Adipocyte (in vitro differentiated cells): ENCODE results near the gene AURKA.
"Not testable (repeated sequence)": the region's sequence is repeated elsewhere in the genome, so short reads cannot be mapped to it uniquely, and the experiment has no call there.

Source experiments
- DNase-seq: peaks from one replicate; pipeline ENCODE4 v3.0.0-alpha.2; 2015; ENCODE audit warnings: low read depth
- H3K27me3 ChIP-seq: replicated peaks from 2 replicates; pipeline ENCODE4 v1.7.0; 2013; ENCODE audit warnings: mild to moderate bottlenecking, low read length, moderate library complexity; ENCODE audit not compliant: control insufficient read depth, insufficient read depth
- H3K36me3 ChIP-seq: 2 replicates; pipeline ENCODE4 v1.7.0; 2013; ENCODE audit warnings: low read length, mild to moderate bottlenecking, moderate library complexity; ENCODE audit not compliant: control insufficient read depth, insufficient read depth, severe bottlenecking
- H3K4me1 ChIP-seq: 2 replicates; pipeline ENCODE4 v1.7.0; 2013; ENCODE audit warnings: mild to moderate bottlenecking, low read length, moderate library complexity; ENCODE audit not compliant: control insufficient read depth, insufficient read depth
- H3K4me3 ChIP-seq: 2 replicates; pipeline ENCODE4 v1.7.0; 2013; ENCODE audit warnings: mild to moderate bottlenecking, low read length, moderate library complexity
- H3K9ac ChIP-seq: 2 replicates; pipeline ENCODE4 v1.7.0; 2013; ENCODE audit warnings: mild to moderate bottlenecking, low read length, moderate library complexity
- H3K9me3 ChIP-seq: 2 replicates; pipeline ENCODE4 v1.7.0; 2013; ENCODE audit warnings: mild to moderate bottlenecking, low read length, moderate library complexity; ENCODE audit not compliant: control insufficient read depth

Gene AURKA

GRCh38 chr20:56420940-56421688, 29.1 kb upstream of the AURKA start:
- Histone ChIP-seq H3K9me3 (no peaks in the 10 kb centered on the region), H3K9ac (no peak overlapping the region), H3K27me3 (no peaks in the 10 kb centered on the region), H3K4me3 (no peak overlapping the region), H3K36me3 (no peaks in the 10 kb centered on the region), H3K4me1 (peaks cover 18% of the 10 kb centered on the region)
- peak; percentile 11 for DNase-seq

GRCh38 chr20:56420028-56420427, 28.0 kb upstream of the AURKA start:
- H3K27me3 ChIP-seq: no peaks in the 10 kb centered on the region
- H3K36me3 ChIP-seq: no peaks in the 10 kb centered on the region
- no peaks in the 10 kb centered on the region for H3K9me3 ChIP-seq
- no peak for DNase-seq
- H3K4me3 ChIP-seq: no peak overlapping the region
- H3K4me1 ChIP-seq: peaks cover 18% of the 10 kb centered on the region
- H3K9ac ChIP-seq: no peak overlapping the region

GRCh38 chr20:56418385-56418861, 26.4 kb upstream of the AURKA start:
- H3K9me3 ChIP-seq: no peaks in the 10 kb centered on the region
- H3K36me3 ChIP-seq: no peaks in the 10 kb centered on the region
- H3K9ac ChIP-seq: no peak overlapping the region
- no peaks in the 10 kb centered on the region for H3K27me3 ChIP-seq
- H3K4me1 ChIP-seq: peaks cover 11% of the 10 kb centered on the region
- H3K4me3 ChIP-seq: no peak overlapping the region
- no peak for DNase-seq

- Histone ChIP-seq H3K27me3 (no peaks in the 10 kb centered on the region), H3K4me3 (no peak overlapping the region), H3K9ac (no peak overlapping the region), H3K36me3 (no peaks in the 10 kb centered on the region), H3K9me3 (no peaks in the 10 kb centered on the region), H3K4me1 (peaks cover 9% of the 10 kb centered on the region)
- DNase-seq: no peak
Measured at GRCh38 chr20:56417911-56418310, 25.9 kb upstream of the AURKA start.

- Histone ChIP-seq H3K27me3 (no peaks in the 10 kb centered on the region), H3K36me3 (no peaks in the 10 kb centered on the region), H3K4me1 (peaks cover 9% of the 10 kb centered on the region), H3K9me3 (no peaks in the 10 kb centered on the region), H3K9ac (no peak overlapping the region), H3K4me3 (no peak overlapping the region)
- no peak for DNase-seq
Measured at GRCh38 chr20:56417402-56417801, 25.4 kb upstream of the AURKA start.

GRCh38 chr20:56414842-56415765, 23.1 kb upstream of the AURKA start:
- Histone ChIP-seq H3K9me3 (no peaks in the 10 kb centered on the region), H3K4me1 (peaks cover 16% of the 10 kb centered on the region), H3K36me3 (no peaks in the 10 kb centered on the region), H3K27me3 (no peaks in the 10 kb centered on the region), H3K9ac (no peak overlapping the region), H3K4me3 (no peak overlapping the region)
- peak; percentile 75 for DNase-seq

GRCh38 chr20:56412949-56413348, 20.9 kb upstream of the AURKA start:
- Histone ChIP-seq H3K4me3 (no peak overlapping the region), H3K9ac (no peak overlapping the region), H3K4me1 (peaks cover 20% of the 10 kb centered on the region), H3K9me3 (no peaks in the 10 kb centered on the region), H3K27me3 (no peaks in the 10 kb centered on the region), H3K36me3 (no peaks in the 10 kb centered on the region)
- DNase-seq: no peak

- Histone ChIP-seq H3K4me1 (peaks cover 20% of the 10 kb centered on the region), H3K27me3 (no peaks in the 10 kb centered on the region), H3K36me3 (peaks cover 4% of the 10 kb centered on the region), H3K4me3 (peak overlapping the region; percentile 67), H3K9me3 (no peaks in the 10 kb centered on the region), H3K9ac (peak overlapping the region; percentile 56)
- DNase-seq: no peak
Measured at GRCh38 chr20:56412473-56412790, 20.4 kb upstream of the AURKA start.

- H3K9ac ChIP-seq: peak within 1 kb of the TSS; percentile 56
- H3K4me1 ChIP-seq: peaks cover 20% of the 10 kb centered on the region
- DNase-seq: peak; percentile 54
- peaks cover 9% of the 10 kb centered on the region for H3K36me3 ChIP-seq
- H3K9me3 ChIP-seq: no peaks in the 10 kb centered on the region
- H3K4me3 ChIP-seq: peak within 1 kb of the TSS; percentile 67
- no peaks in the 10 kb centered on the region for H3K27me3 ChIP-seq
Measured at GRCh38 chr20:56411759-56412472, 19.9 kb upstream of the AURKA start, which contains the start of gene CASS4. Gene CASS4 (plus strand): TSS chr20:56412260. CDS start chr20:56412459, 199 bp downstream.

- peaks cover 20% of the 10 kb centered on the region for H3K4me1 ChIP-seq
- not testable (repeated sequence) for H3K27me3 ChIP-seq, H3K9me3 ChIP-seq, DNase-seq
- H3K36me3 ChIP-seq: peaks cover 13% of the 10 kb centered on the region
- peak overlapping the region; percentile 67 for H3K4me3 ChIP-seq
- H3K9ac ChIP-seq: peak overlapping the region; percentile 56
Measured at GRCh38 chr20:56411287-56411686, 19.3 kb upstream of the AURKA start.

GRCh38 chr20:56409956-56410355, 17.9 kb upstream of the AURKA start:
- peak; percentile 12 for DNase-seq
- Histone ChIP-seq H3K9ac (no peak overlapping the region), H3K36me3 (peaks cover 25% of the 10 kb centered on the region), H3K4me3 (no peak overlapping the region), H3K9me3 (no peaks in the 10 kb centered on the region), H3K4me1 (peaks cover 20% of the 10 kb centered on the region), H3K27me3 (no peaks in the 10 kb centered on the region)
